C4-2B (cell line): Measurements from ENCODE around the gene NEK8.
"Not testable (repeated sequence)": the region's sequence is repeated elsewhere in the genome, so short reads cannot be mapped to it uniquely, and the experiment has no call there.

Experiments used
- H3K27ac ChIP-seq: fragments of 450-650 bp; 2 replicates; pipeline ENCODE4 v1.5.1; 2017
- ZFX ChIP-seq: fragments of 450-650 bp; IDR thresholded peaks from 2 replicates; pipeline ENCODE4 v1.6.1; 2017
- TF ChIP-seq, protein P1 (sequence below): fragments of 450-650 bp; conservative IDR thresholded peaks from 2 replicates; pipeline ENCODE4 v1.5.1; 2017; ENCODE audit warnings: mild to moderate bottlenecking

Gene NEK8

DNA sequence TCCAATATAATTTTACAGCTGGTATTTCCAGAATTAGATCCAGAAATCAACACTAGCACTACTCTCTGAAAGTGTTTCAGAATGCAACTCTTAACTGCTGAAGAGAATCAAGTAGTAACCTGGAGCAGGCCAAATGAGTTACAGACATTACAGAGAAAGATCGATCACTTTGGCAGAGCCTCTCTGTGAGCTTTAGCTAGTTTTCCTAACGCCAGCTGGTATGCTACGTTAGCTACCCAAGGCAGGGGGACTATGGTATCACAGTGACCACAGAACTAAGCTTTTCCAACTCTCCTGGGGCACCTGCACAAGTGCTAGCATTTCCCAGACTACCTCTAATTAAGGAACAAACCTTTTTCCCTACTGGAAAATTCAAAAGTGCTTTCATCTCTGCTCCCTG lies 45.6 kb downstream of the NEK8 start:
- no peak for TF ChIP-seq ZFX
- TF ChIP-seq, protein P1, sequence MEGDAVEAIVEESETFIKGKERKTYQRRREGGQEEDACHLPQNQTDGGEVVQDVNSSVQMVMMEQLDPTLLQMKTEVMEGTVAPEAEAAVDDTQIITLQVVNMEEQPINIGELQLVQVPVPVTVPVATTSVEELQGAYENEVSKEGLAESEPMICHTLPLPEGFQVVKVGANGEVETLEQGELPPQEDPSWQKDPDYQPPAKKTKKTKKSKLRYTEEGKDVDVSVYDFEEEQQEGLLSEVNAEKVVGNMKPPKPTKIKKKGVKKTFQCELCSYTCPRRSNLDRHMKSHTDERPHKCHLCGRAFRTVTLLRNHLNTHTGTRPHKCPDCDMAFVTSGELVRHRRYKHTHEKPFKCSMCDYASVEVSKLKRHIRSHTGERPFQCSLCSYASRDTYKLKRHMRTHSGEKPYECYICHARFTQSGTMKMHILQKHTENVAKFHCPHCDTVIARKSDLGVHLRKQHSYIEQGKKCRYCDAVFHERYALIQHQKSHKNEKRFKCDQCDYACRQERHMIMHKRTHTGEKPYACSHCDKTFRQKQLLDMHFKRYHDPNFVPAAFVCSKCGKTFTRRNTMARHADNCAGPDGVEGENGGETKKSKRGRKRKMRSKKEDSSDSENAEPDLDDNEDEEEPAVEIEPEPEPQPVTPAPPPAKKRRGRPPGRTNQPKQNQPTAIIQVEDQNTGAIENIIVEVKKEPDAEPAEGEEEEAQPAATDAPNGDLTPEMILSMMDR, result no peak
- no peak overlapping the region for H3K27ac ChIP-seq

DNA sequence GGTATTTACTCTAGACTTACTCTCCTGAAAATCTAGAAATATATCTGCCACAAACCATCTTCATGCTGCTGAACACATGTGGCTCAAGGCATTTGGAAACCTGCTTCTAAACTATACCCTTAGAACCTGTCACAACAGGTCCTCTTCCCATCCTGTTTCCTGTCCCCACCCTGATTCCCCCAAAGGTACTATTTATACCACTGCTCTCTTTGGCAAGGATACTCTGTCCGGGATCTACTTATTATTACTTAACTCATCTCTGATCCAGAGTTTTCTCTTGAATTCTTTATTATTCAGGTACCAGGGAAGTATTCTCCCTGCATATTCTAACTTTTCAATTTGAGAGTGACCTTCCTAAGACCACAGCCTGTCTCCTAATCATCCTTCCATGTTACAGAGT lies 48.6 kb downstream of the NEK8 start:
- H3K27ac ChIP-seq, result no peak overlapping the region
- TF ChIP-seq ZFX, result no peak
- TF ChIP-seq, protein P1, result no peak

DNA sequence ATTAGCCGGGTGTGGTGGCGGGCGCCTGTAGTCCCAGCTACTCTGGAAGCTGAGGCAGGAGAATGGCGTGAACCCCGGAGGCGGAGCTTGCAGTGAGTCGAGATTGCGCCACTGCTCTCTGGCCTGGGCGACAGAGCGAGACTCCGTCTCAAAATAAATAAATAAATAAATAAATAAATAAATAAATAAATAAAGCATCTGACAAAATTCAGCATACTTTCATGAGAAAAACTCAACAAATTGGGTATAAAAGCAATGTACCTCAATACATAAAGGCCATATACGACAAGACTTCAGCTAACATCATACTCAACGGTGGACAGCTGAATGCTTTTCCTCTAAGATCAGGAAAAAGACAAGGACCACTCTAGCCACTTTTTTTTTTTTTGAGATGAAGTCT lies 51.0 kb downstream of the NEK8 start:
- H3K27ac ChIP-seq, result not testable (repeated sequence)

DNA sequence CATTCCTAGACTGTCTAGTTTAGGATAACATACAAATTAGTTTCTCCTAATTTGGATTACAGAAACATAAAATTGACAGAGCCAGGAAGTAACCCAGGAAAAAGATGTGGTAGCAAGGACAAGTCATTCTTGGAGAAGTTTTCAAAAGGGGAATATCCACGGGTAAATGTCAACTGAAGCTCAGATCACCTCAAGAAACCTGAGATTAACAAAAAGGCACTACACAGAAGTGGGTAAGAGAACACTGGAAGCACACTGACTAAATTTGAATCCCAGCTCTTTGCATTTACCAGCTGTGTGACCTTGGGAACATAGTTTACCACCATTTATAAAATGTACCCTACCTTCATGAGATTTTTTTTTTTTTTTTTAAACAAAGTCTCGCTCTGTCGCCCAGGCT lies 54.6 kb downstream of the NEK8 start:
- TF ChIP-seq, protein P1, result no peak
- TF ChIP-seq ZFX, result no peak
- no peak overlapping the region for H3K27ac ChIP-seq

DNA sequence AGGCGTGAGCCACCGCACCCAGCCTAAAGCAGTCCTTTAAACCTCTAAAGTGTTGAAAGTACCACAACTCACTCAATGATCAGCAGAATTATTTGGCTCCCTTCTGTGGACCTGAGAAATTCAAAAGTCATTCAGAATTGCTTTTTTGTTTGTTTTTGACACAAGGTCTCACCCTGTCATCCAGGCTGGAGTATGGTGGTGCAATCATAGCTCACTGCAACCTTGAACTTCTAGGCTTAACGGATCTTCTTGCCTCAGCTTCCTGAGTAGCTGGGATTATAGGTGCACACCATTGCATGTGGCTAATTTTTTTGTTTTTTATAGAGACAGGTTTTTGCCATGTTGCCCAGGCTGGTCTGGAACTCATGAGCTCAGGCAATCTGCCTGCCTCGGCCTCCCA lies 59.5 kb downstream of the NEK8 start:
- H3K27ac ChIP-seq, result no peak overlapping the region
- TF ChIP-seq ZFX, result no peak
- TF ChIP-seq, protein P1, result no peak
